ENCODE measurements around the gene ARPP21.

- TF ChIP-seq POLR2A (IDR thresholded peaks at IDR 0.05; ENCODE audit: low read depth, low read length) (no peak), CTCF (IDR thresholded peaks at IDR 0.05; ENCODE audit: extremely low read depth in 1 of 2, insufficient read depth in 1 of 2, low read depth in 1 of 2, low read length in 2 of 2) (no peak), POLR2AphosphoS5 (IDR thresholded peaks at IDR 0.05; ENCODE audit: insufficient read depth, low read depth, low read length) (no peak), EZH2 (IDR thresholded peaks at IDR 0.05; ENCODE audit: borderline replicate concordance, low read depth, low read length, severe bottlenecking) (no peak), MAX (IDR thresholded peaks at IDR 0.05; ENCODE audit: insufficient read depth, insufficient read length) (no peak), GATA2 (IDR thresholded peaks at IDR 0.05; ENCODE audit: insufficient read depth, insufficient read length, low read depth, low read length) (no peak), JUN (IDR thresholded peaks at IDR 0.05; ENCODE audit: borderline replicate concordance, insufficient read depth, insufficient read length, low read depth) (no peak)
Observed at GRCh38 chr3:35743218-35743617, 103.9 kb downstream of the ARPP21 start.

Data from endothelial cell of umbilical vein (primary cell).